Endothelial cell (in vitro differentiated cells): ENCODE results near the gene NAV2. TPM values are rescaled to one million over a fixed set of nuclear protein-coding genes. Genes with fewer than 3 reads are reported as not detected.
A peak's percentile ranks its signal among the peaks of the same experiment; 100 is the strongest.

Source experiments
- DNase-seq: peaks from one replicate; pipeline ENCODE4 v3.0.0; 2021; ENCODE audit warnings: low spot score
- H3K27ac Mint-ChIP-seq: one replicate; pipeline ENCODE4 v1.8.0; 2021; ENCODE audit warnings: mixed read lengths, inconsistent platforms; ENCODE audit not compliant: unreplicated experiment
- H3K27me3 Mint-ChIP-seq: one replicate; pipeline ENCODE4 v1.8.0; 2021; ENCODE audit warnings: mild to moderate bottlenecking, moderate library complexity, mixed read lengths, inconsistent platforms; ENCODE audit not compliant: unreplicated experiment
- H3K36me3 Mint-ChIP-seq: one replicate; pipeline ENCODE4 v1.8.0; 2021; ENCODE audit warnings: mild to moderate bottlenecking, low read depth, mixed read lengths, inconsistent platforms; ENCODE audit not compliant: unreplicated experiment
- H3K4me1 Mint-ChIP-seq: one replicate; pipeline ENCODE4 v1.8.0; 2021; ENCODE audit warnings: mild to moderate bottlenecking, mixed read lengths, inconsistent platforms; ENCODE audit not compliant: unreplicated experiment
- H3K4me3 Mint-ChIP-seq: one replicate; pipeline ENCODE4 v1.8.0; 2021; ENCODE audit warnings: mild to moderate bottlenecking, mixed read lengths, inconsistent platforms; ENCODE audit not compliant: unreplicated experiment
- H3K9me3 Mint-ChIP-seq: one replicate; pipeline ENCODE4 v1.8.0; 2021; ENCODE audit warnings: mixed read lengths, inconsistent platforms; ENCODE audit not compliant: unreplicated experiment
- total RNA-seq: library from RNA; stranded (reverse); fragmentation: NEBNext Ultra II Directional; extraction: Animal tissue kit (Norgen Biotek cat#: 25700); gene quantifications from one replicate; pipeline ENCODE4 v1.2.1, GENCODE V29; 2021; ENCODE audit not compliant: unreplicated experiment
- TF ChIP-seq, protein P1 (sequence below): fragments of 200-600 bp; sonication (generic); IDR thresholded peaks from one replicate; pipeline ENCODE4 v1.5.0; 2021; ENCODE audit warnings: antibody characterized with exemption; ENCODE audit not compliant: unreplicated experiment

Gene NAV2
- total RNA-seq, 1 donor from 2014 or later = 15.6 TPM

DNA sequence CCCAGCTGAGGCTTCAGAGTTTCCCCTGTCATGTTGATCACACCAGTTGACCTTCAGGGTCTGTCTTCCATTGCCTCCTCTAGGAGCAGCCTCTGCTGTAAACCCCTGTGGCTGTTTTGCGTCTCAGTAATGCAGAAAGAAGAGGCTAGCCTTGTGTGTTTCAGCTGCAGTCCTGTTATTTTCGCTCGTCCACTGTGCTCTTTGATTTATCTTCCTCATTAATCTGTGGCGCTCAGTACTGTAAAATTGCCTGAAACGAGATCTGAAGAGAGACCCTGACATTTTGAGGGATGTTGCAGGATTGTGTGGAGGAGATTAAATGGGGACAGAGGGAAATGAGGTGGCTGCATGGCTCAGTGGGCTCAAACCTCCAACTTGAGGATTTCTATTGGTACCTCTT lies 283.9 kb downstream of the NAV2 start:
- no peak overlapping the region for H3K4me3 Mint-ChIP-seq
- H3K4me1 Mint-ChIP-seq = peaks cover 29% of the 10 kb centered on the region
- peaks cover 4% of the 10 kb centered on the region for H3K9me3 Mint-ChIP-seq
- DNase-seq = no peak
- TF ChIP-seq, protein P1, sequence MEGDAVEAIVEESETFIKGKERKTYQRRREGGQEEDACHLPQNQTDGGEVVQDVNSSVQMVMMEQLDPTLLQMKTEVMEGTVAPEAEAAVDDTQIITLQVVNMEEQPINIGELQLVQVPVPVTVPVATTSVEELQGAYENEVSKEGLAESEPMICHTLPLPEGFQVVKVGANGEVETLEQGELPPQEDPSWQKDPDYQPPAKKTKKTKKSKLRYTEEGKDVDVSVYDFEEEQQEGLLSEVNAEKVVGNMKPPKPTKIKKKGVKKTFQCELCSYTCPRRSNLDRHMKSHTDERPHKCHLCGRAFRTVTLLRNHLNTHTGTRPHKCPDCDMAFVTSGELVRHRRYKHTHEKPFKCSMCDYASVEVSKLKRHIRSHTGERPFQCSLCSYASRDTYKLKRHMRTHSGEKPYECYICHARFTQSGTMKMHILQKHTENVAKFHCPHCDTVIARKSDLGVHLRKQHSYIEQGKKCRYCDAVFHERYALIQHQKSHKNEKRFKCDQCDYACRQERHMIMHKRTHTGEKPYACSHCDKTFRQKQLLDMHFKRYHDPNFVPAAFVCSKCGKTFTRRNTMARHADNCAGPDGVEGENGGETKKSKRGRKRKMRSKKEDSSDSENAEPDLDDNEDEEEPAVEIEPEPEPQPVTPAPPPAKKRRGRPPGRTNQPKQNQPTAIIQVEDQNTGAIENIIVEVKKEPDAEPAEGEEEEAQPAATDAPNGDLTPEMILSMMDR = no peak
- H3K36me3 Mint-ChIP-seq = peaks cover 15% of the 10 kb centered on the region
- H3K27me3 Mint-ChIP-seq = peaks cover 8% of the 10 kb centered on the region
- no peak overlapping the region for H3K27ac Mint-ChIP-seq

DNA sequence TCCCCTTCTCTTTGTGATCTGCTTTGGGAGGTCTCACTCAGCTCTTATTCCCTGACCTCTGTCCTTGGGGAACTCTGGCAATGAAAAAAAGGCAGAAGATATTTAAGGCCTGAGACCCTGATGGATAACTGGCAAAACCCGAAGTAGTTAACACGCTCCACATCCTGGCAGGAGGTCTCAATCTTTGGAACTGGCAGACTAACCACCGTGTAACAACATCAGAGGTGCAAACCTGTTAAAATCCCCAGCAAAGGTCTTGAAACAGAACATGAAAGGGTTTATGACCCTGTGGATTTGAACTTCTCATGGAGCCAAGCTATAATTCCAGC lies 287.3 kb downstream of the NAV2 start:
- Mint-ChIP-seq H3K4me1 (peaks cover 49% of the 10 kb centered on the region), H3K36me3 (peaks cover 10% of the 10 kb centered on the region), H3K27me3 (peaks cover 7% of the 10 kb centered on the region), H3K27ac (no peak overlapping the region), H3K9me3 (no peaks in the 10 kb centered on the region), H3K4me3 (no peak overlapping the region)
- TF ChIP-seq, protein P1 = no peak
- no peak for DNase-seq

DNA sequence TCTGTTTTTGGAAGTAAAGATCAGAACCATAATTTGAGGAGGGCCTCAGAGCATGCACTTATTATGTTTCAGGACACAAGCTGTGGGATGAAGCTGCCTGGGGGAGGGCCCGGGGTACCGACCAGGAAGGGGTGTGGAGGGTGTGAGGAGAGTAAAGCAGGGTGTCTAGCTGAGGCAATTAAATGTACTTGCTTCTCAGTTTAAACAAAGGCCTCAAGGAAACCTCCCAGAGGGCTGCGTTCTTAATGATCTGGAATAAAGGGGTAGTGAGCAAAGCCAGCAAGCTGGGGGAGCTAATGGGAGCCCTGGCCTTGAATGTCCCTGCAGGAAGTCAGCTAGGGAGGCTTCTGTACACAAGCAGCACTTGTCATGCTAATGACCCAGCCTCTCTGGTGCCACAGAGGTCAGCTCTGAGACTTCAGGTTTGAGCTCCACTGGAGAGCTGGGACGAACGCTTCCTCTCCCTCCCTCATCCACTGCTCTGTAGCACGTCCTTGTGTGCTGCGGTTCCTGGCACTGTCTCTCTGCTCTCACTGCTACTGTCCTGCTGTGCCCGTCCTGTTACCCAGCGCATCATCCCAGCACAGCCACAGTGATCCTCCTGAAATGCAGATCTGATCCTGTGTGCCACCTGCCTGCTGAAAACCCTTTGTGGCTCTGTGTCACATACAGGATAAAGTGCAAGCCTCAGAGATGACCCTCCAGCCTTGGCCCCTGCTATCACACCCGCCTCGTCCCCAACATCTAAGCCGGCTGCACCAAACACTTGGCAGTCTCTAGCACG lies 287.9 kb downstream of the NAV2 start:
- Mint-ChIP-seq H3K4me1 (peaks cover 49% of the 10 kb centered on the region), H3K9me3 (no peaks in the 10 kb centered on the region), H3K27ac (peak overlapping the region; percentile 31), H3K36me3 (peaks cover 10% of the 10 kb centered on the region), H3K4me3 (no peak overlapping the region), H3K27me3 (peaks cover 7% of the 10 kb centered on the region)
- no peak for DNase-seq
- TF ChIP-seq, protein P1 = no peak

DNA sequence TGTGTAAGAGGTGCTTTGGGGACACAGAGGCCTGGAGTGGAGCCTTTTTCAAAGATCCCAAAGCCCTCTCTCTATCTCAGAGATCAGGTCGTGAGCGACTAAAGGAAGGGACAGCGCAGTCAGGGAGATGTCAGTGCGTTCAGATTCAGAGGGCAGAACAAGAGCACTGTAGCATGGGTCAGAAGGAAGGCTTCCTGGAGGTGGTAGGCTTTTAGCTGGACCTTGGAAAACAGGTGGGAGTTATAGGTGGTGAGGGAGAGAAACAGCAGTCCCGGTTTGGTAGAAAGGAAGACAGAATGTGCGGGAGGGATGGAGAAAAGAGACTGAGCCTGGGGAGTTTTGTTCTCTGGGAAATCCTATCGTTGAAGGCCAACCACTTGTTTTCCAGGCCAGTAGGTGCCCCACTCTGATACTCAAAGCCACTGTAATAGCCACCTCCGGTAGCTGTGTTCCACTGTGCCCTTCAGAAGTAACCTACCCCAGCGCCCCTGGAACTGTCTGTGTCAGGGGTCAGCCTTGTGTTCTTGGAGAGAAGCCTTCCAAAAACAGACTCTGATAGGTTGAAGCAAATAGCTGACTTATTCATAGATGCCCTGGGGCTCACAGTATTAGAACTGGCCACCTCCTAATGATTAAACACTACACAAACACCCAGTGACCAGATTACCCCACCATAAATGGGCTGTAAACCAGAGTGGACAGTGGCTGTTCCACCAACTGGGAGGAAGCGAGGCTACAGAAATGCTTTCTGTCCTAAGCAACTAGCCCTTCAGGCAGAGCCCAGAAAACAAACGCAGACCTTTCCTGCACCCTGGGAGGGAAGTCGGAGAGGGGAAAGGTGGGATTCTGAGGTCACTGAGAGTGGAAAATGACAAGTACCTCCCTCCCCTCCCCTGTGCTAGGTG lies 289.9 kb downstream of the NAV2 start:
- Mint-ChIP-seq H3K27ac (no peak overlapping the region), H3K4me3 (no peak overlapping the region), H3K36me3 (peaks cover 10% of the 10 kb centered on the region), H3K27me3 (peaks cover 7% of the 10 kb centered on the region), H3K4me1 (peaks cover 47% of the 10 kb centered on the region), H3K9me3 (no peaks in the 10 kb centered on the region)
- TF ChIP-seq, protein P1 = no peak
- DNase-seq = no peak

DNA sequence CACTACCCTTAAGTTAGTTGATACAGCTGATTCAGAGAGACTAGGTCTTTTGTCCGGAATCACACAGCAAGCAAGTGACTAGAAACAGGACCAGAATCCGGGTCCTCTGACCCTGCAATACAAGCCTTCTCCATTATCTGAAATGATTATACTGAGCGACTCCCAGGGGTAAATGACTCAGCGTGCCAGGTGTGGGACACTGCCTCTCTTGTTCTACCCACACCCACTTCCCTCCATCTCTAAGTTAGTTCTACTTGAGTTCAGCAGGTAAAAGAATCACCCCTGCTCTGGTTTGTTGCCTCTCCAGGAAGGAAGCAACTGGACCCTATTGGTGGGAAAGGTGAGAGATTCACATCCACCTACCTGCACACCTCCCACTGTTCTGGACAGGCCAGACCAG lies 290.7 kb downstream of the NAV2 start:
- Mint-ChIP-seq H3K27me3 (peaks cover 6% of the 10 kb centered on the region), H3K27ac (no peak overlapping the region), H3K36me3 (peaks cover 8% of the 10 kb centered on the region), H3K4me3 (no peak overlapping the region), H3K4me1 (peaks cover 43% of the 10 kb centered on the region), H3K9me3 (no peaks in the 10 kb centered on the region)
- TF ChIP-seq, protein P1 = no peak
- no peak for DNase-seq
